SK-N-SH treated with all-trans-retinoic acid at 6 μM for 48 hours (cell line): Measurements from ENCODE around the gene FXR2.
"Not testable (repeated sequence)": the region's sequence is repeated elsewhere in the genome, so short reads cannot be mapped to it uniquely, and the experiment has no call there.

ENCODE experiments used
- ATAC-seq: fragments of 200-7000 bp; cut with Tn5 transposase; 3 replicates; pipeline ENCODE4 v1.9.1; 2020; ENCODE audit warnings: mild to moderate bottlenecking, moderate library complexity
- ARNTL ChIP-seq: fragments of 450-650 bp; formaldehyde crosslinking; IDR thresholded peaks from 2 replicates; pipeline ENCODE4 v1.5.0; 2020; ENCODE audit warnings: low read depth, mild to moderate bottlenecking, moderate library complexity, borderline replicate concordance
- BACH2 ChIP-seq: fragments of 250-450 bp; sonication (Bioruptor Pico); IDR thresholded peaks from 2 replicates; pipeline ENCODE4 v1.9.0; 2021; ENCODE audit warnings: mild to moderate bottlenecking, borderline replicate concordance
- CREB5 ChIP-seq: fragments of 250-450 bp; sonication (Bioruptor Pico); IDR thresholded peaks from 2 replicates; pipeline ENCODE4 v1.5.1; 2020; ENCODE audit warnings: low read depth, mild to moderate bottlenecking, moderate library complexity
- CSDC2 ChIP-seq: fragments of 250-450 bp; sonication (Bioruptor Pico); IDR thresholded peaks from 2 replicates; pipeline ENCODE4 v1.5.0; 2020; ENCODE audit warnings: mild to moderate bottlenecking, moderate library complexity
- ESRRG ChIP-seq: fragments of 250-450 bp; sonication (Bioruptor Pico); IDR thresholded peaks from 2 replicates; pipeline ENCODE4 v1.6.1; 2021; ENCODE audit warnings: mild to moderate bottlenecking
- GLIS3 ChIP-seq: fragments of 250-450 bp; sonication (Bioruptor Pico); IDR thresholded peaks from 2 replicates; pipeline ENCODE4 v1.5.0; 2020; ENCODE audit warnings: mild to moderate bottlenecking, moderate library complexity
- ISL1 ChIP-seq: fragments of 250-450 bp; sonication (Bioruptor Pico); IDR thresholded peaks from 2 replicates; pipeline ENCODE4 v2.1.2; 2022; ENCODE audit warnings: mild to moderate bottlenecking, moderate library complexity
- OSR1 ChIP-seq: fragments of 250-450 bp; sonication (Bioruptor Pico); IDR thresholded peaks from 2 replicates; pipeline ENCODE4 v1.8.0; 2022; ENCODE audit warnings: moderate library complexity, mild to moderate bottlenecking, inconsistent platforms
- PATZ1 ChIP-seq: fragments of 250-450 bp; sonication (Bioruptor Pico); IDR thresholded peaks from 2 replicates; pipeline ENCODE4 v1.8.0; 2020; ENCODE audit warnings: mild to moderate bottlenecking, moderate library complexity, borderline replicate concordance
- POU6F1 ChIP-seq: fragments of 250-450 bp; sonication (Bioruptor Pico); IDR thresholded peaks from 2 replicates; pipeline ENCODE4 v1.8.0; 2021; ENCODE audit warnings: low read depth, mild to moderate bottlenecking, moderate library complexity, borderline replicate concordance
- PPARA ChIP-seq: fragments of 250-450 bp; sonication (Bioruptor Pico); IDR thresholded peaks from 2 replicates; pipeline ENCODE4 v1.5.0; 2020; ENCODE audit warnings: mild to moderate bottlenecking, borderline replicate concordance
- RARB ChIP-seq: fragments of 250-450 bp; sonication (Bioruptor Pico); IDR thresholded peaks from 2 replicates; pipeline ENCODE4 v1.8.0; 2021; ENCODE audit warnings: mild to moderate bottlenecking, moderate library complexity
- SNAI2 ChIP-seq: fragments of 250-450 bp; sonication (Bioruptor Pico); IDR thresholded peaks from 2 replicates; pipeline ENCODE4 v1.5.0; 2020; ENCODE audit warnings: mild to moderate bottlenecking, moderate library complexity
- TCF4 ChIP-seq: fragments of 250-450 bp; sonication (Bioruptor Pico); IDR thresholded peaks from 2 replicates; pipeline ENCODE4 v1.8.0; 2021; ENCODE audit warnings: mild to moderate bottlenecking, moderate library complexity, borderline replicate concordance
- TOX ChIP-seq: fragments of 250-450 bp; sonication (Bioruptor Pico); IDR thresholded peaks from 2 replicates; pipeline ENCODE4 v1.8.0; 2021; ENCODE audit warnings: mild to moderate bottlenecking, moderate library complexity, borderline replicate concordance
- TSHZ2 ChIP-seq: fragments of 250-450 bp; sonication (Bioruptor Pico); IDR thresholded peaks from 2 replicates; pipeline ENCODE4 v1.5.0; 2020; ENCODE audit warnings: mild to moderate bottlenecking, moderate library complexity
- ZC3H10 ChIP-seq: fragments of 250-450 bp; sonication (Bioruptor Pico); IDR thresholded peaks from 2 replicates; pipeline ENCODE4 v1.5.1; 2021; ENCODE audit warnings: mild to moderate bottlenecking, moderate library complexity
- ZFP3 ChIP-seq: fragments of 250-450 bp; sonication (Bioruptor Pico); IDR thresholded peaks from 2 replicates; pipeline ENCODE4 v1.5.0; 2020; ENCODE audit warnings: mild to moderate bottlenecking, moderate library complexity
- ZFP30 ChIP-seq: fragments of 450-650 bp; formaldehyde crosslinking; IDR thresholded peaks from 2 replicates; pipeline ENCODE4 v1.5.0; 2022; ENCODE audit warnings: mild to moderate bottlenecking, moderate library complexity
- ZNF565 ChIP-seq: fragments of 450-650 bp; formaldehyde crosslinking; conservative IDR thresholded peaks from 2 replicates; pipeline ENCODE4 v1.5.0; 2020; ENCODE audit warnings: low read depth, mild to moderate bottlenecking, moderate library complexity
- ZNF70 ChIP-seq: fragments of 450-650 bp; formaldehyde crosslinking; IDR thresholded peaks from 2 replicates; pipeline ENCODE4 v1.5.0; 2020; ENCODE audit warnings: mild to moderate bottlenecking, moderate library complexity
- ZNF8 ChIP-seq: fragments of 450-650 bp; formaldehyde crosslinking; IDR thresholded peaks from 2 replicates; pipeline ENCODE4 v1.5.0; 2020; ENCODE audit warnings: mild to moderate bottlenecking, moderate library complexity

The FXR2 gene

GRCh38 chr17:7626307-7626706 lies 11.6 kb upstream of the FXR2 start:
- TF ChIP-seq CREB5 = no peak
- TF ChIP-seq TCF4 (CRISPR knock-in tag) = no peak
- no peak for TF ChIP-seq ARNTL
- TF ChIP-seq BACH2 (CRISPR knock-in tag) = no peak
- no peak for TF ChIP-seq TOX (CRISPR knock-in tag)
- no peak for TF ChIP-seq ZNF565
- ATAC-seq = no peak

GRCh38 chr17:7625749-7626148 lies 11.1 kb upstream of the FXR2 start:
- not testable (repeated sequence) for ATAC-seq

- TF ChIP-seq BACH2 (CRISPR knock-in tag) (no peak), OSR1 (CRISPR knock-in tag) (no peak), PPARA (CRISPR knock-in tag) (no peak), TSHZ2 (CRISPR knock-in tag) (no peak), PATZ1 (CRISPR knock-in tag) (no peak), GLIS3 (no peak), ESRRG (CRISPR knock-in tag) (no peak), ZFP3 (CRISPR knock-in tag) (no peak), POU6F1 (no peak)
- ATAC-seq = no peak
These were observed 9.0 kb upstream of the FXR2 start for GRCh38 chr17:7623661-7624060.

- TF ChIP-seq ZFP30 (CRISPR knock-in tag) (no peak), GLIS3 (no peak), ZNF70 (CRISPR knock-in tag) (no peak), TOX (CRISPR knock-in tag) (no peak), TCF4 (CRISPR knock-in tag) (no peak), TSHZ2 (CRISPR knock-in tag) (no peak), OSR1 (CRISPR knock-in tag) (no peak), BACH2 (CRISPR knock-in tag) (no peak), ARNTL (no peak), ZNF8 (CRISPR knock-in tag) (no peak), PPARA (CRISPR knock-in tag) (no peak), SNAI2 (CRISPR knock-in tag) (no peak), ZC3H10 (CRISPR knock-in tag) (no peak), POU6F1 (no peak), CSDC2 (CRISPR knock-in tag) (no peak), RARB (CRISPR knock-in tag) (no peak), ISL1 (no peak), ESRRG (CRISPR knock-in tag) (no peak)
- no peak for ATAC-seq
These were observed 6.1 kb upstream of the FXR2 start for GRCh38 chr17:7620835-7621234.
